ENCODE results near the gene ATXN1.
"Not testable (repeated sequence)": the region's sequence is repeated elsewhere in the genome, so short reads cannot be mapped to it uniquely, and the experiment has no call there.

The ATXN1 gene

GRCh38 chr6:16711546-16712254 lies 49.6 kb downstream of the ATXN1 start:
- no peak overlapping the region for H2BK5ac ChIP-seq (ENCODE audit: low read length)
- H3K56ac ChIP-seq (ENCODE audit: low read length), result no peak overlapping the region
- H3K79me2 ChIP-seq (ENCODE audit: control insufficient read depth, insufficient read depth, low read length), result no peaks in the 10 kb centered on the region
- no peak overlapping the region for H4K8ac ChIP-seq (ENCODE audit: low read depth, low read length)
- H3K27me3 ChIP-seq (ENCODE audit: insufficient read depth, low read length, poor library complexity), result no peaks in the 10 kb centered on the region
- no peak overlapping the region for H4K5ac ChIP-seq (ENCODE audit: low read length)
- WGBS (ENCODE audit: extremely low coverage, insufficient coverage, low lambda C conversion rate), result no CpG with 5 or more reads among the region's 8 CpGs
- H3K36me3 ChIP-seq (ENCODE audit: control insufficient read depth, insufficient read depth, low read length), result no peaks in the 10 kb centered on the region
- no peak overlapping the region for H3K18ac ChIP-seq (ENCODE audit: low read length)
- no peak for DNase-seq
- no peak overlapping the region for H2BK15ac ChIP-seq (replicated peaks; ENCODE audit: low read depth)
- H3K9ac ChIP-seq (ENCODE audit: low read length), result no peak overlapping the region
- H3K4me2 ChIP-seq (ENCODE audit: low read length), result no peak overlapping the region
- no peak overlapping the region for H3K27ac ChIP-seq (ENCODE audit: low read depth, low read length)
- H2AK5ac ChIP-seq (ENCODE audit: low read length), result no peak overlapping the region
- no peak overlapping the region for H2BK120ac ChIP-seq (ENCODE audit: low read depth, low read length)
- H3K4me3 ChIP-seq (ENCODE audit: low read length), result no peak overlapping the region
- no peaks in the 10 kb centered on the region for H3K79me1 ChIP-seq (ENCODE audit: low read length)
- no peak overlapping the region for H3K23ac ChIP-seq (ENCODE audit: low read length)
- no peaks in the 10 kb centered on the region for H3K4me1 ChIP-seq (ENCODE audit: control insufficient read depth, low read depth, low read length)
- no peak overlapping the region for H3K4ac ChIP-seq (ENCODE audit: low read depth, low read length)

- no peaks in the 10 kb centered on the region for H3K27me3 ChIP-seq (ENCODE audit: insufficient read depth, low read length, poor library complexity)
- WGBS (ENCODE audit: extremely low coverage, insufficient coverage, low lambda C conversion rate), result no CpG with 5 or more reads among the region's 3 CpGs
- no peak overlapping the region for H3K27ac ChIP-seq (ENCODE audit: low read depth, low read length)
Measured at GRCh38 chr6:16706911-16707783, 54.1 kb downstream of the ATXN1 start.

GRCh38 chr6:16706491-16706890 lies 54.8 kb downstream of the ATXN1 start:
- not testable (repeated sequence) for H3K18ac ChIP-seq (ENCODE audit: low read length); H3K4me2 ChIP-seq (ENCODE audit: low read length); H3K4me3 ChIP-seq (ENCODE audit: low read length); H3K4ac ChIP-seq (ENCODE audit: low read depth, low read length); H3K79me1 ChIP-seq (ENCODE audit: low read length); H3K9ac ChIP-seq (ENCODE audit: low read length); DNase-seq; H3K56ac ChIP-seq (ENCODE audit: low read length); H2BK15ac ChIP-seq (replicated peaks; ENCODE audit: low read depth); H4K5ac ChIP-seq (ENCODE audit: low read length); H3K27me3 ChIP-seq (ENCODE audit: insufficient read depth, low read length, poor library complexity); H3K79me2 ChIP-seq (ENCODE audit: control insufficient read depth, insufficient read depth, low read length); H3K27ac ChIP-seq (ENCODE audit: low read depth, low read length); H3K23ac ChIP-seq (ENCODE audit: low read length); H2AK5ac ChIP-seq (ENCODE audit: low read length); H3K4me1 ChIP-seq (ENCODE audit: control insufficient read depth, low read depth, low read length); H4K8ac ChIP-seq (ENCODE audit: low read depth, low read length); H2BK120ac ChIP-seq (ENCODE audit: low read depth, low read length); H2BK5ac ChIP-seq (ENCODE audit: low read length); H3K36me3 ChIP-seq (ENCODE audit: control insufficient read depth, insufficient read depth, low read length)
- WGBS (ENCODE audit: extremely low coverage, insufficient coverage, low lambda C conversion rate), result no CpG with 5 or more reads among the region's 7 CpGs

More at GRCh38 chr6:16706911-16707783, 54.1 kb downstream of the ATXN1 start:
- Histone ChIP-seq H3K4me3 (ENCODE audit: low read length) (no peak overlapping the region), H3K4me1 (ENCODE audit: control insufficient read depth, low read depth, low read length) (no peaks in the 10 kb centered on the region), H3K18ac (ENCODE audit: low read length) (no peak overlapping the region), H2BK5ac (ENCODE audit: low read length) (no peak overlapping the region), H3K4me2 (ENCODE audit: low read length) (no peak overlapping the region), H2BK120ac (ENCODE audit: low read depth, low read length) (no peak overlapping the region), H2AK5ac (ENCODE audit: low read length) (no peak overlapping the region), H3K23ac (ENCODE audit: low read length) (no peak overlapping the region), H3K9ac (ENCODE audit: low read length) (no peak overlapping the region), H3K56ac (ENCODE audit: low read length) (no peak overlapping the region), H3K79me1 (ENCODE audit: low read length) (no peaks in the 10 kb centered on the region), H4K8ac (ENCODE audit: low read depth, low read length) (no peak overlapping the region), H3K79me2 (ENCODE audit: control insufficient read depth, insufficient read depth, low read length) (no peaks in the 10 kb centered on the region), H2BK15ac (replicated peaks; ENCODE audit: low read depth) (no peak overlapping the region), H3K36me3 (ENCODE audit: control insufficient read depth, insufficient read depth, low read length) (no peaks in the 10 kb centered on the region), H4K5ac (ENCODE audit: low read length) (no peak overlapping the region), H3K4ac (ENCODE audit: low read depth, low read length) (no peak overlapping the region)
- no peak for DNase-seq

- no peak overlapping the region for H2AK5ac ChIP-seq (ENCODE audit: low read length)
- H3K79me1 ChIP-seq (ENCODE audit: low read length), result no peaks in the 10 kb centered on the region
- no peak overlapping the region for H2BK5ac ChIP-seq (ENCODE audit: low read length)
- H3K23ac ChIP-seq (ENCODE audit: low read length), result no peak overlapping the region
- H2BK120ac ChIP-seq (ENCODE audit: low read depth, low read length), result no peak overlapping the region
- H3K18ac ChIP-seq (ENCODE audit: low read length), result no peak overlapping the region
- H3K56ac ChIP-seq (ENCODE audit: low read length), result no peak overlapping the region
- H3K4me1 ChIP-seq (ENCODE audit: control insufficient read depth, low read depth, low read length), result no peaks in the 10 kb centered on the region
- H3K9ac ChIP-seq (ENCODE audit: low read length), result no peak overlapping the region
- H3K27me3 ChIP-seq (ENCODE audit: insufficient read depth, low read length, poor library complexity), result no peaks in the 10 kb centered on the region
- no CpG with 5 or more reads among the region's 4 CpGs for WGBS (ENCODE audit: extremely low coverage, insufficient coverage, low lambda C conversion rate)
- no peak overlapping the region for H3K4me3 ChIP-seq (ENCODE audit: low read length)
- no peak overlapping the region for H4K8ac ChIP-seq (ENCODE audit: low read depth, low read length)
- H3K36me3 ChIP-seq (ENCODE audit: control insufficient read depth, insufficient read depth, low read length), result no peaks in the 10 kb centered on the region
- no peak overlapping the region for H4K5ac ChIP-seq (ENCODE audit: low read length)
- no peak overlapping the region for H3K27ac ChIP-seq (ENCODE audit: low read depth, low read length)
- H3K4me2 ChIP-seq (ENCODE audit: low read length), result no peak overlapping the region
- no peak for DNase-seq
- no peaks in the 10 kb centered on the region for H3K79me2 ChIP-seq (ENCODE audit: control insufficient read depth, insufficient read depth, low read length)
- H2BK15ac ChIP-seq (replicated peaks; ENCODE audit: low read depth), result no peak overlapping the region
- no peak overlapping the region for H3K4ac ChIP-seq (ENCODE audit: low read depth, low read length)
Measured at GRCh38 chr6:16706029-16706428, 55.2 kb downstream of the ATXN1 start.

GRCh38 chr6:16705081-16705993 lies 55.9 kb downstream of the ATXN1 start:
- Histone ChIP-seq H3K56ac (ENCODE audit: low read length) (no peak overlapping the region), H3K4me2 (ENCODE audit: low read length) (no peak overlapping the region), H3K4ac (ENCODE audit: low read depth, low read length) (no peak overlapping the region), H4K8ac (ENCODE audit: low read depth, low read length) (no peak overlapping the region), H3K23ac (ENCODE audit: low read length) (no peak overlapping the region), H3K36me3 (ENCODE audit: control insufficient read depth, insufficient read depth, low read length) (no peaks in the 10 kb centered on the region), H2BK15ac (replicated peaks; ENCODE audit: low read depth) (no peak overlapping the region), H3K27ac (ENCODE audit: low read depth, low read length) (no peak overlapping the region), H3K79me2 (ENCODE audit: control insufficient read depth, insufficient read depth, low read length) (no peaks in the 10 kb centered on the region), H3K4me1 (ENCODE audit: control insufficient read depth, low read depth, low read length) (peaks cover 1% of the 10 kb centered on the region), H3K79me1 (ENCODE audit: low read length) (no peaks in the 10 kb centered on the region), H2BK120ac (ENCODE audit: low read depth, low read length) (no peak overlapping the region), H3K18ac (ENCODE audit: low read length) (no peak overlapping the region), H2BK5ac (ENCODE audit: low read length) (no peak overlapping the region), H3K27me3 (ENCODE audit: insufficient read depth, low read length, poor library complexity) (no peaks in the 10 kb centered on the region), H4K5ac (ENCODE audit: low read length) (no peak overlapping the region), H3K9ac (ENCODE audit: low read length) (no peak overlapping the region), H2AK5ac (ENCODE audit: low read length) (no peak overlapping the region), H3K4me3 (ENCODE audit: low read length) (no peak overlapping the region)
- no CpG with 5 or more reads among the region's 6 CpGs for WGBS (ENCODE audit: extremely low coverage, insufficient coverage, low lambda C conversion rate)
- DNase-seq, result no peak
